Prostate gland (tissue), 2 donors: Measurements from ENCODE around the gene BTBD18.

Experiments
- CTCF ChIP-seq, 4 experiments: fragments of 200-600 bp in 2 of 4; fragments of 450-650 bp in 2 of 4; sonication (generic) in 2 of 4; IDR thresholded peaks; 1 replicate in 3 of 4; 2 replicates in 1 of 4; pipeline ENCODE4 v1.5.1; 2016 to 2019; ENCODE audit warnings: antibody characterized with exemption in 4 of 4, mild to moderate bottlenecking in 2 of 4, moderate library complexity in 2 of 4
- POLR2A ChIP-seq: fragments of 450-650 bp; IDR thresholded peaks from one replicate; pipeline ENCODE4 v1.6.1; 2016; ENCODE audit warnings: antibody characterized with exemption, mild to moderate bottlenecking
- POLR2AphosphoS5 ChIP-seq: sonication (generic); formaldehyde crosslinking; IDR thresholded peaks from one replicate; pipeline ENCODE4 v1.6.1; 2017; ENCODE audit warnings: antibody characterized with exemption

GRCh38 chr11:57772562-57772961 is 20.9 kb upstream of the BTBD18 start:
- TF ChIP-seq CTCF (IDR thresholded peaks at IDR 0.05): no peak
- no peak for TF ChIP-seq POLR2AphosphoS5
- no peak for TF ChIP-seq POLR2A
